Activated T-cell treated with anti-CD3 and anti-CD28 coated beads, Interleukin-2, amount 50 U/mL, for 24 hours (primary cell): ENCODE data around the gene KRTAP21-2.
"Not testable (repeated sequence)": the region's sequence is repeated elsewhere in the genome, so short reads cannot be mapped to it uniquely, and the experiment has no call there.

Source experiments
- DNase-seq: peaks from one replicate; pipeline ENCODE4 v3.0.0-alpha.2; 2020
- H3K27ac Mint-ChIP-seq: 2 replicates; pipeline ENCODE4 v1.8.0; 2020; ENCODE audit warnings: mild to moderate bottlenecking, mixed read lengths
- H3K27me3 Mint-ChIP-seq: 2 replicates; pipeline ENCODE4 v1.8.0; 2020; ENCODE audit warnings: mixed read lengths
- H3K36me3 Mint-ChIP-seq: 2 replicates; pipeline ENCODE4 v1.8.0; 2020; ENCODE audit warnings: low read depth, mixed read lengths
- H3K4me1 Mint-ChIP-seq: 2 replicates; pipeline ENCODE4 v1.8.0; 2020; ENCODE audit warnings: low read depth, mixed read lengths
- H3K4me3 Mint-ChIP-seq: 2 replicates; pipeline ENCODE4 v1.8.0; 2020; ENCODE audit warnings: mild to moderate bottlenecking, moderate library complexity, mixed read lengths
- H3K9me3 Mint-ChIP-seq: 2 replicates; pipeline ENCODE4 v1.8.0; 2020; ENCODE audit warnings: mixed read lengths

KRTAP21-2 gene

DNA sequence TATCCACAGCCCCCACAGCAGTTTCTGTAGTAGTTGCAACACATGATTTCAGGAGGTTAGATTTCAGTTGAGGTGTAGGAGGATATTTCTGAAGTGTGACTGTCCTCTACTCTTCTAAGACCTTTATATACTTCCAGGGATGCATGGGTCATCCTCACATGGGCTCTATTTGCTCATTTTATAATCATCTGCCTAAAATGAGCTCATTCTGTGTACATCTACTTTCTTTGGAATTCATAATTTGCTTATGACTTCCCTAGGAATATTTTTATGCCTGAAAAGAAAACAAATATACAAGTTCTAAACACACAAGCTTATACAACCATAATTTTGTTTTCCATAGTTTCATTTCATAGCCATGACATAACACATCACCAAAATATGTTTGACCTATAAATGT is at the start of gene KRTAP21-2:
KRTAP21-2 (minus strand) TSS at position 101 of the 400 bp plus-strand sequence; CDS start at position 44, 57 bp downstream.
- Mint-ChIP-seq H3K9me3 (no peaks in the 10 kb centered on the region), H3K27ac (no peak within 1 kb of the TSS), H3K4me3 (no peak within 1 kb of the TSS)

DNA sequence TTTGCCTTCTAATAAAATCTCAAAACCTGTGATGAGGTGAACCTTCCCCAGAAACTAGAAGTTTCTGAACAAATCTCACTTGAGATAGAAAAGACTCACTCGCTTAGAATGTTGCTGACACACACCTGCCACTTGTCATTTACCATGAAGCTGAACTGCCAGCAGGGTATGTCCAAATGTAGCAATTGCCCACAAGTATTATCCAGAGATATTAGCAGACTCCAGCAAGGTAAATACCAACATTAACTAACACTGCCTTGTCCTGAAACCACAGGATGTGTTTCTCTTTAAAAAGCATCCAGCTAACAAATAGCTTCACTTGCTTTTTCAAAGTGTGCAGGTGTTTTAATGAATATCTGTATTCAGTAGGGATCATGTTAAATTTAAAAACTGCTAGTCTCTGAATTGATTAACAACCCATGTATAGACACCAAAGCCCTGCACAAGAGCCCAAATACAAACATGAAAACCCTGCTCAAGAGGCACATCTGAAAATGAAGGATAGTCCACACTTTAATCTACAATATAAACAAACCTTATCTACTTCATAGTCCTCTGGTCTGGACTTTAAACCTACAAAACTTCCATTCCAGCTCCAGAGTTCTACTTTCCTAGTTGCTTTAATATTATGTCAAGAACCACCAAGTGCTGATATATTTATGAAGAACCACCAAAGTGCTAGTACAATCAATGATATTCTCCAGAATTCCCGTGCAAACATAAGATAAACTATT is 46.7 kb upstream of the KRTAP21-2 start:
- no peaks in the 10 kb centered on the region for H3K9me3 Mint-ChIP-seq
- no peaks in the 10 kb centered on the region for H3K36me3 Mint-ChIP-seq
- DNase-seq, result no peak
- H3K27me3 Mint-ChIP-seq, result peaks cover 15% of the 10 kb centered on the region
- no peak overlapping the region for H3K27ac Mint-ChIP-seq
- H3K4me1 Mint-ChIP-seq, result no peaks in the 10 kb centered on the region
- no peak overlapping the region for H3K4me3 Mint-ChIP-seq

More for the DNA sequence above, at the start of gene KRTAP21-2:
- H3K36me3 Mint-ChIP-seq, result no peaks in the 10 kb centered on the region
- no peak for DNase-seq
- no peaks in the 10 kb centered on the region for H3K27me3 Mint-ChIP-seq
- no peaks in the 10 kb centered on the region for H3K4me1 Mint-ChIP-seq

DNA sequence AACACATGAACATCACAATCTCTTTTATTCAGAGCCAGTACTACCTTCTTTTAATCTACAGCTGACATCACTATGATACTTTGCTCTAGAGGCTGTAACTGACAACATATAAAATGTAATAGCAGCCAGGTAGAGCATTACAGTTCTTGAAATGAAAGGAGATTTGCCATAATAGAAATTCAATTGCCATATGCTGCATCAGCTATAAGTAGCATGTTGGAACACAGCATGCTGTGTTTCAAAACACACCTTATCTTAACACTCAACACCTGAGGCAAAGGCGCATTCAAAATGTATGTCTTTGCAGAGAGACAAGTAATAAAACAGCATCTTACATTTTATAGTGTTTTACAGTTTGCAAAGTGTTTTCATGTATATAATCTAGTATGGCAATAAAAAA is 32.2 kb upstream of the KRTAP21-2 start:
- DNase-seq, result no peak
- H3K27ac Mint-ChIP-seq, result no peak overlapping the region
- no peak overlapping the region for H3K4me3 Mint-ChIP-seq
- H3K4me1 Mint-ChIP-seq, result no peaks in the 10 kb centered on the region
- H3K36me3 Mint-ChIP-seq, result no peaks in the 10 kb centered on the region
- H3K9me3 Mint-ChIP-seq, result peaks cover 4% of the 10 kb centered on the region
- peaks cover 15% of the 10 kb centered on the region for H3K27me3 Mint-ChIP-seq

DNA sequence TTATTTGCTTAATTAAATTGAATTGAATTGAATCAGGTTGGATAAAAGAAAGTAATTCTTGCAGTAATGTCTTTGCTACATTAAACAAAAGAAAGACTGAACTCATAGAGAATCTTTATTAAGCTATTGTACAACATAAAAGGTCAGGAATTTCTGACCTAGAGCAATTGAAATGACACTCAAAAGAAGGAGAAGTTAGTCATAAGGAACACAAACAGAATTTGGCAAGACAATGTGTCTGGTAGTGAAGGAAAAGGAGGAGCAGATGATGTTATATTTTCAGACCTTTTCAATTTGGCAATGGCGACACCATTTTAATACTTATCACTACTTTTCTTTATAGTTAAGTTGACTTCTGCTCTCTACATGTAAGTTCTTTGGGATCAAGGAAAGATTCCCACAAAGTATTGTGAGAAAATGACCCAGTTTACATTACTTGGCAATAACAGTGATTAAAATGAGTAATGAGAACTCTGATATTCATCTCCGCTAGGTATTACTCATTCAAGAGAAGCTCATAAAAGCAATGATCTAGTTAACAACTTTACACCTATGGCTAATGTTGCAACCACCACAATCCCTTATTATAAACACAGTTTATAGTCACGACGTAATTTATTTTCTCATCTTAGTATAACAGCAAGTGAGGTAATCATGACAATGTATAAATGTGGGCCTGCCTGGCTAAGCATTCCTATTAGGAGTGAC is 22.8 kb upstream of the KRTAP21-2 start:
- no peak for DNase-seq
- H3K9me3 Mint-ChIP-seq, result peaks cover 4% of the 10 kb centered on the region
- peaks cover 3% of the 10 kb centered on the region for H3K27me3 Mint-ChIP-seq
- no peaks in the 10 kb centered on the region for H3K36me3 Mint-ChIP-seq
- H3K27ac Mint-ChIP-seq, result no peak overlapping the region
- H3K4me1 Mint-ChIP-seq, result no peaks in the 10 kb centered on the region
- no peak overlapping the region for H3K4me3 Mint-ChIP-seq

DNA sequence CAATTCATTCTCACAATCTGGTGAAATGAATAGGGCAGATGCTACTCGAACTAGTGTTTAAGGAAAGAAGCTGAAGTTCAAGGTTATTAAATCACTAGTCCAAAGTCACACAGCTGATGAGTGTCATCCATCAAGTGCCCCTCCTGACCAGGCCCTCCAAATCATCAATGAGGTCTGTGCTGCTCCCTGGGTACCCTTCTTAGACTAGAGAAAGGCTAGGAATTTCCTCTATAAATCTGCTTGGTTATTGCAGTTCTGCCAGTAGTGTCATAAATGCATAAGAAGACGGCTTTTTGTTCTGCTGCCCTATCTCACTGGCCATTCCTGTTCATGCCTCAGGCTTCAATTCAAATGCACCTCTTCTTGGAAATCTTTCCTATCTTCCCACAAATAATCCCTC is 13.7 kb upstream of the KRTAP21-2 start:
- no peaks in the 10 kb centered on the region for H3K4me1 Mint-ChIP-seq
- no peaks in the 10 kb centered on the region for H3K36me3 Mint-ChIP-seq
- peaks cover 4% of the 10 kb centered on the region for H3K27me3 Mint-ChIP-seq
- no peak overlapping the region for H3K27ac Mint-ChIP-seq
- DNase-seq, result no peak
- no peak overlapping the region for H3K4me3 Mint-ChIP-seq
- H3K9me3 Mint-ChIP-seq, result no peaks in the 10 kb centered on the region

DNA sequence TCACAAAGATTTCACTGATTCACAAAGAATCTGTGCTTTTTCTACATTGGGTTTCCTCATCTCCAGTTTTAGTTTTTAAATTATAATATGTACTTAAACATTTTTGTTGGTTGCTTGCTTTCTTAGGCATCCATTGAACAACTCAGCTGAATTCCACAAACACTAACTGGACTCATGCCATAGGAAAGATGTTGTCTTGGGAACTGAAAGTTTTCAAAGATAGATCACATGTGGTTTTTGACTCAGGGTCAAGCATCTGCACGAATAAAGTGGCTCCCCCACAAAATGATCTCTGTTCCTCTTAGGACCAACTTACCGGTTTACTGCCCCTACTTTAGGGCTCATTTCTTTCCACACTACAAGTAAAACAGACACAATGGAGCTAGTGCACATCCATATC is 11.2 kb upstream of the KRTAP21-2 start:
- Mint-ChIP-seq H3K4me3 (no peak overlapping the region), H3K27ac (no peak overlapping the region), H3K36me3 (no peaks in the 10 kb centered on the region), H3K9me3 (no peaks in the 10 kb centered on the region), H3K27me3 (peaks cover 4% of the 10 kb centered on the region), H3K4me1 (no peaks in the 10 kb centered on the region)
- no peak for DNase-seq

DNA sequence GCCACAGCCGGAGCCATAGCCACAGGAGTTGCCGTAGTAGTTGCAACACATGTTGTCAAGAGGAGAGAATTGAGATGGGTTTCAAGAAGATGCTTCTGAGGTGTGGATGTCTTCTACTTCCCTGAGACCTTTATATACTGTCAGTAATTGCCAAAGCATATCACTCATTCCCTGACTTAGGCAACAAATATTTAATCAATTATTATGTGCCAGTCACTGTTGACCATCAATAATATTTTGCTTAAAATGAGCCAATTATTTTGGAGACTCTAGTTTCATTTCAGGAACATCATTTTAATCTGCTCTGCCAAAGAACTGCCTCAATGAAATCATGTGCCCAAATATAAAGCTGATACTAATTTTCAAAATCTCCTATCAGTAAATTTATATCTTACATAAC is 8.3 kb upstream of the KRTAP21-2 start, which contains the start of gene KRTAP21-1:
KRTAP21-1 (minus strand) TSS at position 101 of the 400 bp plus-strand sequence; CDS start at position 51, 50 bp downstream.
- H3K4me3 Mint-ChIP-seq, H3K9me3 Mint-ChIP-seq, DNase-seq, H3K27me3 Mint-ChIP-seq, H3K27ac Mint-ChIP-seq, H3K36me3 Mint-ChIP-seq, H3K4me1 Mint-ChIP-seq: not testable (repeated sequence)

DNA sequence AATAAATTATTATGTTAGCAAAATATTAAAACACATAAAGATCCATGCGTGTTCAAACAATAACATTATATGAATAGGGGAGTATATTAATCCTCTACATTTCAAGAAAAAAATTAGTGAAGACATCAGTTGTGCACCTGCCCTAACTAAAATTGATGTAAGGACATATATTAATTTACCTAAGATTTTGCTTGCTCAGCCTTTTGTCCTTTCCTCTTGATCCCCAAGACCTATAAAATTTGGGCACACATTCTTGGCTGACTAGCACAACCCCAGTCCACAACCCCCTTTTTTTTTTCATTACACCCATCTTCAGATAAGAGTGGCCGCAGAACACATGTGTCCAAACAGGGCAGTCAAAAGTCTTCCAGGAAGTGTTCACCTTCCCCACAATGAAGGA is 6.6 kb downstream of the KRTAP21-2 start:
- H3K36me3 Mint-ChIP-seq, result no peaks in the 10 kb centered on the region
- H3K4me1 Mint-ChIP-seq, result no peaks in the 10 kb centered on the region
- H3K9me3 Mint-ChIP-seq, result no peaks in the 10 kb centered on the region

DNA sequence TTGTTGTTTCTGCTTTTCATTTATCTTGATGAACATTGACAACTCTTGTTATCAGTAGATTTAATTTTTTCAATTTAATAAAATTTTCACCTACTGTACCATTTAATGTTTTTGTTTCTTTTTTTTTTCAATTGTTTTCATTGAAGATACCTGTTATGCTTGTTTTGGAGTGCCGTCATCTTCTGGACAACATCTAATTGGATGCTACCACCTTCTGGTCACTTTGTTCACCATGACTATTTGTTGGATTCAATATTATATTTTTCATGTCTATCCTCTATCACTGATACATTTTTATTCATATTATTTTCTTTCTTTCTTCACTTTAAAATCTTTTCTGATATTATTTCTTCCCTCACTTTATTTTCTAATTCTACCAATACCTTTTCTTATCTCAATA is 14.0 kb downstream of the KRTAP21-2 start:
- no peaks in the 10 kb centered on the region for H3K9me3 Mint-ChIP-seq
- H3K27me3 Mint-ChIP-seq, result peaks cover 7% of the 10 kb centered on the region
- no peaks in the 10 kb centered on the region for H3K36me3 Mint-ChIP-seq
- H3K4me3 Mint-ChIP-seq, result no peak overlapping the region
- H3K4me1 Mint-ChIP-seq, result no peaks in the 10 kb centered on the region
- DNase-seq, result no peak
- no peak overlapping the region for H3K27ac Mint-ChIP-seq

More for the DNA sequence above, 6.6 kb downstream of the KRTAP21-2 start:
- no peak for DNase-seq
- no peak overlapping the region for H3K27ac Mint-ChIP-seq
- H3K4me3 Mint-ChIP-seq, result no peak overlapping the region
- H3K27me3 Mint-ChIP-seq, result peaks cover 4% of the 10 kb centered on the region

DNA sequence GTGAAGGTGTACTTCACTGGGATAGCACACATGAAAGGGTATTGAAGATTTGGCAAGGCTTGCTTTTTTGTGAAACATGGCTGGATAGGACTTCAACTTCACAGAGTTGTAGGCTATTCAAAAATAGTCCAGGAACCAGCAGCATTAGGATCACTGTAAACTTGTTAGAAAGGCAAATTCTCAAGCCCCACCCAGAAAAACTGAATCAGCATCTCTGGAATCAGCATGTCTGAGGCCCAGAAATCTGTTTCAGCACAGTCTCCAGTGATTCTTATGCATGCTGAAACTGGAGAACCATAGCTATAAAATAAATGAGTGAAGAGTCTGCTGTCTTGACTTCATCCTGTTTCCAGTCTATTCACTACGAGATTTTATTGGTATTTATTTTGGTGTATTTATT is 20.3 kb downstream of the KRTAP21-2 start:
- Mint-ChIP-seq H3K9me3 (no peaks in the 10 kb centered on the region), H3K27me3 (peaks cover 21% of the 10 kb centered on the region), H3K4me1 (no peaks in the 10 kb centered on the region)

DNA sequence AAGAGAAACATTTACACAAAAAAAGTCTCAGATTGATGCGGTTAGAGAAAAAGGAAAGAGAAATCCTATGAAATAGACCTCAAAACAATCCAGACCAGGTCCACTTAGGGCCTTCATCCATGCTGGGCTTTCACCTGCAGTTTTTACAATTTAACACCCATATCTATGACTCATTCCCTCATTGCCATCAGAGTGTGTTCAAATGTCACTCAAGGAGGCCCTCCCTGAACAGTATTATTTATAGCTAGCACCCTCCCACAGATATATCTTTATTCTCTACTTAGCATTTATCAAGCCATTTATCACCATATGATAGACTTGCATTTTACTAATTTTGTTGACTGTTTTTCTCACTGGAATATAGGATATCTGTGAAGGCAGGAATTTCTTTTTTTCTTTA is 27.7 kb downstream of the KRTAP21-2 start:
- peaks cover 3% of the 10 kb centered on the region for H3K9me3 Mint-ChIP-seq
- peaks cover 4% of the 10 kb centered on the region for H3K27me3 Mint-ChIP-seq
- H3K4me3 Mint-ChIP-seq, result peak overlapping the region; percentile 15
- peaks cover 26% of the 10 kb centered on the region for H3K4me1 Mint-ChIP-seq
- no peak for DNase-seq
- H3K36me3 Mint-ChIP-seq, result no peaks in the 10 kb centered on the region
- H3K27ac Mint-ChIP-seq, result peak overlapping the region; percentile 88

More for the DNA sequence above, 20.3 kb downstream of the KRTAP21-2 start:
- H3K27ac Mint-ChIP-seq, result no peak overlapping the region
- DNase-seq, result no peak
- no peaks in the 10 kb centered on the region for H3K36me3 Mint-ChIP-seq
- H3K4me3 Mint-ChIP-seq, result no peak overlapping the region

DNA sequence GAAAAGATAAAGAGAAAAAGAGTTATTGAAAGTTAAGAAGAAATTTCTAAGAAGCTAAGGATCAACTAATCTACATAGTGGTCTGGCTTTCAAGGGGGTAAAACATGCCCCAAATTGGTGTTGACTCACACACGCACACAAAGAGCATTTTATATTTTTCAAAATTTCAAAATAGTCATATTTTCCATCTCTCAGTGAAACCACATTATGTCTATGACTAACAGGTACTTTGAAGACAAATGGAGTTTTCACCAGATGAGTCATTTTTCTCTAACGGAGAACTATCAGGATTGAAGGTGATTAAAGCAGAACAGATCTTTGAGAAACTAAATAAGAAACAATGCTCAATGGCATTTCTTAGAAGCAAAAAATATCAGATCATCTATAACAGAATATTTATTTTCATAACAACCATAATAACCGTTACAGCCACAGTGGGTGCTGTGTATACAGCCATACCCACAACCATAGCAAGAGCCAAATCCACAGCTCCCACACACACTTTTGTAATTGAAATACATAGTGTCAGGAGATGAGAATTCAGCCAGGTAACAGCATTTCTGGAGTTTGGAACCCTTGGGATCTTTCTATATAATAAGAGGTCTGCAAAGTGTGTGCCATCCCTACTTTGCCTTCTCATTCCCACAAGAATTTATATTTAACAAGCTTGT is 28.7 kb downstream of the KRTAP21-2 start, which contains the start of gene KRTAP21-3:
KRTAP21-3 (minus strand) TSS at position 539 of the 671 bp plus-strand sequence; CDS start at position 521, 18 bp downstream.
- peaks cover 4% of the 10 kb centered on the region for H3K27me3 Mint-ChIP-seq
- H3K36me3 Mint-ChIP-seq, result no peaks in the 10 kb centered on the region
- H3K4me3 Mint-ChIP-seq, result peak within 1 kb of the TSS; percentile 27
- no peak for DNase-seq
- peak within 1 kb of the TSS; percentile 88 for H3K27ac Mint-ChIP-seq
- H3K4me1 Mint-ChIP-seq, result peaks cover 28% of the 10 kb centered on the region
- H3K9me3 Mint-ChIP-seq, result peaks cover 5% of the 10 kb centered on the region

DNA sequence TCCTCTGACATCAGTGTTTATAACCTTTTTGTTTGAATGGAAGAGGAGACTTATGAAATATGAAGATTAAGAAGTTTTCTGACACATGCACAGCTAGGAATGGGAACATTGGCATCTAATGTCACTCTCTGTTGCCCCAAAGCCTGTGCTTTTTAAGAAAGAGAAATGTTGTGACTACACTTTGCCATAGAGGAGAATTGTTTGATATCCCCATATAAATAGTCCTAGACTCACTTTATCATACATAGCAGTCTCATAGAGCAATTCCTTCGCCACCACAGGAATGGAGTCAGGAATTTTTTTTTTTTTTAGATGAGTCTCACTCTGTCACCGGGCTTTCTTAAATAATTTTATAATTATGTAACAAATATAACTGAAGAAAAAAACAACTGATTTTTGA is 30.0 kb downstream of the KRTAP21-2 start:
- Mint-ChIP-seq H3K36me3 (no peaks in the 10 kb centered on the region), H3K27me3 (no peaks in the 10 kb centered on the region), H3K9me3 (peaks cover 5% of the 10 kb centered on the region), H3K4me1 (peaks cover 28% of the 10 kb centered on the region), H3K27ac (peak overlapping the region; percentile 82), H3K4me3 (no peak overlapping the region)
- no peak for DNase-seq

DNA sequence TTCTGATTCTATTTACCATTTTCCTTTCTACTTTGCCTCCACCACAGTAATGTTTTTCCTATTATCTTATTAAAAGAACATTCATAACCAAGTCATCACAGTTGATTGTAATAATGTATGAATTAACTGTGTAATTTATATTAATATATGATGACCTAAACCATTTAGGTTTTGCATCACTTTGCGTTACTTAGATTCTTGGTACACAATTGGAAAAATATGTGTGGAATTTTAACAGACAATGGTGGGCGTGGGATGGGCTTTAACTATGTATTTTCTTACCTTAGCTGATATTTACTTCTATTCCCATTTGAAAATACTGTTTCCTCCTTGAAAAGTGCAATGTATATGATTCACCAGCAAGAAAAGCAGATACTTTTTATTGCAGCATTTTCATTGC is 32.1 kb downstream of the KRTAP21-2 start:
- Mint-ChIP-seq H3K4me3 (no peak overlapping the region), H3K9me3 (peaks cover 7% of the 10 kb centered on the region), H3K4me1 (peaks cover 32% of the 10 kb centered on the region), H3K27me3 (no peaks in the 10 kb centered on the region), H3K27ac (no peak overlapping the region), H3K36me3 (no peaks in the 10 kb centered on the region)
- DNase-seq, result no peak
